Suppressor macrophage (primary cell): ENCODE results near the gene RPS19.
"Not testable (repeated sequence)": the region's sequence is repeated elsewhere in the genome, so short reads cannot be mapped to it uniquely, and the experiment has no call there.

ENCODE experiments used
- DNase-seq, 4 experiments: peaks; one replicate each; pipeline ENCODE4 v3.0.0-alpha.2; 2020 to 2022

The RPS19 gene

GRCh38 chr19:41901707-41902360, 41.8 kb downstream of the RPS19 start:
- DNase-seq, result no peak

- DNase-seq, result no peak
Measured at GRCh38 chr19:41902594-41902993, 42.5 kb downstream of the RPS19 start.

- DNase-seq, result no peak
Measured at GRCh38 chr19:41903193-41903953, 43.3 kb downstream of the RPS19 start.

GRCh38 chr19:41904118-41904870, 44.2 kb downstream of the RPS19 start:
- DNase-seq, result no peak

- DNase-seq, result no peak
Measured at GRCh38 chr19:41905273-41906002, 45.4 kb downstream of the RPS19 start.

- no peak for DNase-seq
Measured at GRCh38 chr19:41906271-41906670, 46.2 kb downstream of the RPS19 start.

GRCh38 chr19:41906916-41907680, 47.0 kb downstream of the RPS19 start:
- DNase-seq, result no peak

GRCh38 chr19:41907994-41908615, 48.0 kb downstream of the RPS19 start:
- no peak for DNase-seq

GRCh38 chr19:41908724-41909464, 48.8 kb downstream of the RPS19 start:
- no peak for DNase-seq

- no peak for DNase-seq
Measured at GRCh38 chr19:41909706-41910105, 49.7 kb downstream of the RPS19 start.

- DNase-seq, result no peak
Measured at GRCh38 chr19:41910240-41910991, 50.4 kb downstream of the RPS19 start.

GRCh38 chr19:41910992-41911888, 51.2 kb downstream of the RPS19 start:
- no peak for DNase-seq

- no peak for DNase-seq
Measured at GRCh38 chr19:41911889-41912731, 52.1 kb downstream of the RPS19 start.

- peak in 1 of 4 experiments; percentile 16 for DNase-seq
Measured at GRCh38 chr19:41912899-41913537, 53.0 kb downstream of the RPS19 start.

- DNase-seq, result no peak
Measured at GRCh38 chr19:41913538-41914423, 53.7 kb downstream of the RPS19 start.

- not testable (repeated sequence) for DNase-seq
Measured at GRCh38 chr19:41914424-41914834, 54.4 kb downstream of the RPS19 start.
